WTC11 (cell line): ENCODE data around the gene CCDC157. TPM values are rescaled to one million over a fixed set of nuclear protein-coding genes. Genes with fewer than 3 reads are reported as not detected.
A peak's percentile ranks its signal among the peaks of the same experiment; 100 is the strongest.

Experiments used
- ATAC-seq: fragments of 200-7000 bp; cut with Tn5 transposase; 2 replicates; pipeline ENCODE4 v1.10.0; 2021; ENCODE audit warnings: mild to moderate bottlenecking, moderate library complexity
- CTCF ChIA-PET: fragments of 300-600 bp; sonication (Branson Sonifier 250); formaldehyde crosslinking; loops from one replicate; lab custom pipeline; 2021; ENCODE audit warnings: antibody characterized with exemption; lab: Charles Lee
- POLR2A ChIA-PET: fragments of 350-600 bp; sonication (Branson Sonifier 250); formaldehyde crosslinking; loops from one replicate; lab custom pipeline; 2021; ENCODE audit warnings: antibody characterized with exemption; lab: Charles Lee
- DNase-seq: peaks from one replicate; pipeline ENCODE4 v3.0.0; 2021; ENCODE audit warnings: low spot score
- H3K27ac Mint-ChIP-seq: 2 replicates; pipeline ENCODE4 v1.8.0; 2021; ENCODE audit warnings: mixed read lengths
- H3K27me3 Mint-ChIP-seq: 2 replicates; pipeline ENCODE4 v1.8.0; 2021; ENCODE audit warnings: low read depth, mild to moderate bottlenecking, moderate library complexity, mixed read lengths
- H3K36me3 Mint-ChIP-seq: 2 replicates; pipeline ENCODE4 v1.8.0; 2021; ENCODE audit warnings: mixed read lengths
- H3K4me1 Mint-ChIP-seq: 2 replicates; pipeline ENCODE4 v1.8.0; 2022; ENCODE audit warnings: mixed read lengths
- H3K4me3 Mint-ChIP-seq: 2 replicates; pipeline ENCODE4 v1.8.0; 2021; ENCODE audit warnings: mild to moderate bottlenecking, moderate library complexity, mixed read lengths
- H3K9me3 Mint-ChIP-seq: 2 replicates; pipeline ENCODE4 v1.8.0; 2021; ENCODE audit warnings: mixed read lengths
- ESRRA ChIP-seq: sonication (generic); formaldehyde crosslinking; IDR thresholded peaks from 2 replicates; pipeline ENCODE4 v1.8.1; 2022; ENCODE audit warnings: mild to moderate bottlenecking, missing genetic modification reagents, borderline replicate concordance
- FOXP1 ChIP-seq: sonication (generic); formaldehyde crosslinking; IDR thresholded peaks from 2 replicates; pipeline ENCODE4 v1.8.0; 2022; ENCODE audit warnings: missing genetic modification reagents, mild to moderate bottlenecking, moderate library complexity, borderline replicate concordance
- NFE2L1 ChIP-seq: sonication (generic); formaldehyde crosslinking; IDR thresholded peaks from 2 replicates; pipeline ENCODE4 v1.8.1; 2023; ENCODE audit warnings: missing genetic modification reagents
- NR3C1 ChIP-seq: sonication (generic); formaldehyde crosslinking; conservative IDR thresholded peaks from 2 replicates; pipeline ENCODE4 v1.8.1; 2023; ENCODE audit warnings: low read depth, mild to moderate bottlenecking, missing genetic modification reagents
- TEAD1 ChIP-seq: sonication (generic); formaldehyde crosslinking; IDR thresholded peaks from 2 replicates; pipeline ENCODE4 v1.8.0; 2022; ENCODE audit warnings: mild to moderate bottlenecking, missing genetic modification reagents
- ZBTB21 ChIP-seq: sonication (generic); formaldehyde crosslinking; IDR thresholded peaks from 2 replicates; pipeline ENCODE4 v1.8.1; 2023; ENCODE audit warnings: mild to moderate bottlenecking, missing genetic modification reagents, borderline replicate concordance
- ZNF138 ChIP-seq: sonication (generic); formaldehyde crosslinking; conservative IDR thresholded peaks from 2 replicates; pipeline ENCODE4 v1.8.1; 2022; ENCODE audit warnings: mild to moderate bottlenecking, moderate library complexity, missing genetic modification reagents
- total RNA-seq: library from RNA; stranded (reverse); gene quantifications from 3 replicates; pipeline ENCODE4 v1.2.3, GENCODE V29; 2021
- TF ChIP-seq, protein P1 (sequence below): sonication (generic); formaldehyde crosslinking; IDR thresholded peaks from 2 replicates; pipeline ENCODE4 v1.8.1; 2022; ENCODE audit warnings: low read depth, mild to moderate bottlenecking, moderate library complexity, missing genetic modification reagents, borderline replicate concordance
- TF ChIP-seq, protein P2 (sequence below): sonication (generic); formaldehyde crosslinking; conservative IDR thresholded peaks from 2 replicates; pipeline ENCODE4 v1.8.1; 2023; ENCODE audit warnings: mild to moderate bottlenecking, low read depth, missing genetic modification reagents, moderate library complexity
- TF ChIP-seq, protein P3 (sequence below): sonication (generic); formaldehyde crosslinking; IDR thresholded peaks from 2 replicates; pipeline ENCODE4 v1.8.0; 2022; ENCODE audit warnings: mild to moderate bottlenecking, missing genetic modification reagents
- TF ChIP-seq, protein P4 (sequence below): fragments of 250-450 bp; sonication (Bioruptor Pico); IDR thresholded peaks from 2 replicates; pipeline ENCODE4 v1.9.0; 2021; ENCODE audit warnings: mild to moderate bottlenecking, borderline replicate concordance

CCDC157 gene
- total RNA-seq, 1 experiment from 2014 or later: 6.5 TPM

DNA sequence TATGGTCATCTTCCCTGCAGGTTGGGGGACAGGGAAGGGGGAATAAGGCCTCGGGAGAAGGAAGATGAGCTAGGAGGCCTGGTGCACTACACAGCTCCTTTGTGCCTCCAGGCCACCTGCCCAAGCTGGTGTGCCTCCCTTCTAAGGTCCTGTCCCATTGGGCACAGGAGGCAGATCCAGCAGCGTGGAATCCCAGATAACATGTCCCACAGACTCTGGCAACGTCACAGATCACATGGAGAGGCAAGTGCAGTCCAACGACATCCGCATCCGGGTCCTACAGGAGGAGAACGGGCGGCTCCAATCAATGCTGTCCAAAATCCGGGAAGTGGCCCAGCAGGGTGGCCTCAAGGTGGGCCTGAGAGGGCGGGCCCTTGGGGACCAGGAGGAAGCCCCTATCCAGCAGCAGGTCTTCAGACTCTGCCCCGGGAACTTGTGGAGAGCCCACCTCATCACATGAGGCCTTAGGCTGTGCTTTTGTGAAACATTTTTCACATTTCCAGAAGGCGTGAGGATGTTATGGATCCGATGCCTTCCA is 18.6 kb downstream of the CCDC157 start:
- no peak for ATAC-seq
- Mint-ChIP-seq H3K27me3 (no peaks in the 10 kb centered on the region), H3K27ac (peak overlapping the region; percentile 78; the same call in 1 of the 2 replicates), H3K4me3 (no peak overlapping the region), H3K36me3 (peaks cover 4% of the 10 kb centered on the region; the same call in 1 of the 2 replicates), H3K9me3 (no peaks in the 10 kb centered on the region), H3K4me1 (0 out of 2 replicates have a peak, but pooled peaks cover 3% of the 10 kb centered on the region)
- CTCF ChIA-PET: interaction anchor here (1.1 to 2.9 kb wide), 6 partner anchors 11 to 87 kb away, joined by 3 to 14 read pairs (median 8); partner anchors contain the start of genes RNF215 and TBC1D10A
- no peak for DNase-seq
- TF ChIP-seq ESRRA (CRISPR knock-in tag): no peak
- TF ChIP-seq FOXP1 (CRISPR knock-in tag): no peak
- TF ChIP-seq, protein P1, sequence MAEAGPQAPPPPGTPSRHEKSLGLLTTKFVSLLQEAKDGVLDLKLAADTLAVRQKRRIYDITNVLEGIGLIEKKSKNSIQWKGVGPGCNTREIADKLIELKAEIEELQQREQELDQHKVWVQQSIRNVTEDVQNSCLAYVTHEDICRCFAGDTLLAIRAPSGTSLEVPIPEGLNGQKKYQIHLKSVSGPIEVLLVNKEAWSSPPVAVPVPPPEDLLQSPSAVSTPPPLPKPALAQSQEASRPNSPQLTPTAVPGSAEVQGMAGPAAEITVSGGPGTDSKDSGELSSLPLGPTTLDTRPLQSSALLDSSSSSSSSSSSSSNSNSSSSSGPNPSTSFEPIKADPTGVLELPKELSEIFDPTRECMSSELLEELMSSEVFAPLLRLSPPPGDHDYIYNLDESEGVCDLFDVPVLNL (CRISPR knock-in tag): no peak
- no peak for TF ChIP-seq NFE2L1 (CRISPR knock-in tag)
- TF ChIP-seq, protein P2, sequence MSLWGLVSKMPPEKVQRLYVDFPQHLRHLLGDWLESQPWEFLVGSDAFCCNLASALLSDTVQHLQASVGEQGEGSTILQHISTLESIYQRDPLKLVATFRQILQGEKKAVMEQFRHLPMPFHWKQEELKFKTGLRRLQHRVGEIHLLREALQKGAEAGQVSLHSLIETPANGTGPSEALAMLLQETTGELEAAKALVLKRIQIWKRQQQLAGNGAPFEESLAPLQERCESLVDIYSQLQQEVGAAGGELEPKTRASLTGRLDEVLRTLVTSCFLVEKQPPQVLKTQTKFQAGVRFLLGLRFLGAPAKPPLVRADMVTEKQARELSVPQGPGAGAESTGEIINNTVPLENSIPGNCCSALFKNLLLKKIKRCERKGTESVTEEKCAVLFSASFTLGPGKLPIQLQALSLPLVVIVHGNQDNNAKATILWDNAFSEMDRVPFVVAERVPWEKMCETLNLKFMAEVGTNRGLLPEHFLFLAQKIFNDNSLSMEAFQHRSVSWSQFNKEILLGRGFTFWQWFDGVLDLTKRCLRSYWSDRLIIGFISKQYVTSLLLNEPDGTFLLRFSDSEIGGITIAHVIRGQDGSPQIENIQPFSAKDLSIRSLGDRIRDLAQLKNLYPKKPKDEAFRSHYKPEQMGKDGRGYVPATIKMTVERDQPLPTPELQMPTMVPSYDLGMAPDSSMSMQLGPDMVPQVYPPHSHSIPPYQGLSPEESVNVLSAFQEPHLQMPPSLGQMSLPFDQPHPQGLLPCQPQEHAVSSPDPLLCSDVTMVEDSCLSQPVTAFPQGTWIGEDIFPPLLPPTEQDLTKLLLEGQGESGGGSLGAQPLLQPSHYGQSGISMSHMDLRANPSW (CRISPR knock-in tag): no peak
- POLR2A ChIA-PET: interaction anchor here (0.7 to 1.8 kb wide), 2 partner anchors 19 to 568 kb away, joined by 6 to 14 read pairs; partner anchors contain the start of genes CCDC157 and SF3A1

DNA sequence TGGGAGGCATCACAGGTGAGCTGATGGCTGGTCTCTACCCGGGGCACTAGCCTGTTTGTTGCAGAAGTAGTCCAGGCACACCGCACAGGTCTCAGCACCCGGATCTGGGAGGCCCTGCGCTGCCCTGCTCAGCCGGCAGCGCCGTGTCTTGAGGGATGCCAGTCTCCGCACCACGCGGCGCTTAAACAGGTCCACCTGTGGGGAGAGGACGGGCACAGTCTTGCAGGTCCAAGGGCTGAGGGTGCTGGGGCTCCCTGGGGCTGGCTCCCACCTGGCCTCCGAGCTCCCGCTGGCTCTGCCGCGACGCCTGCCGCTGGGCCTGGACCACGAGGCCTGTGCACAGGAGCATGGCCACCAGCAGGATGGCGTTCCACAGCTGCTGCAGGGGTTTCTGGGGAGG is 23.2 kb downstream of the CCDC157 start:
- no peak for DNase-seq
- TF ChIP-seq, protein P3, sequence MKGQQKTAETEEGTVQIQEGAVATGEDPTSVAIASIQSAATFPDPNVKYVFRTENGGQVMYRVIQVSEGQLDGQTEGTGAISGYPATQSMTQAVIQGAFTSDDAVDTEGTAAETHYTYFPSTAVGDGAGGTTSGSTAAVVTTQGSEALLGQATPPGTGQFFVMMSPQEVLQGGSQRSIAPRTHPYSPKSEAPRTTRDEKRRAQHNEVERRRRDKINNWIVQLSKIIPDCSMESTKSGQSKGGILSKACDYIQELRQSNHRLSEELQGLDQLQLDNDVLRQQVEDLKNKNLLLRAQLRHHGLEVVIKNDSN (CRISPR knock-in tag): no peak
- no peak for TF ChIP-seq FOXP1 (CRISPR knock-in tag)
- TF ChIP-seq, protein P4, sequence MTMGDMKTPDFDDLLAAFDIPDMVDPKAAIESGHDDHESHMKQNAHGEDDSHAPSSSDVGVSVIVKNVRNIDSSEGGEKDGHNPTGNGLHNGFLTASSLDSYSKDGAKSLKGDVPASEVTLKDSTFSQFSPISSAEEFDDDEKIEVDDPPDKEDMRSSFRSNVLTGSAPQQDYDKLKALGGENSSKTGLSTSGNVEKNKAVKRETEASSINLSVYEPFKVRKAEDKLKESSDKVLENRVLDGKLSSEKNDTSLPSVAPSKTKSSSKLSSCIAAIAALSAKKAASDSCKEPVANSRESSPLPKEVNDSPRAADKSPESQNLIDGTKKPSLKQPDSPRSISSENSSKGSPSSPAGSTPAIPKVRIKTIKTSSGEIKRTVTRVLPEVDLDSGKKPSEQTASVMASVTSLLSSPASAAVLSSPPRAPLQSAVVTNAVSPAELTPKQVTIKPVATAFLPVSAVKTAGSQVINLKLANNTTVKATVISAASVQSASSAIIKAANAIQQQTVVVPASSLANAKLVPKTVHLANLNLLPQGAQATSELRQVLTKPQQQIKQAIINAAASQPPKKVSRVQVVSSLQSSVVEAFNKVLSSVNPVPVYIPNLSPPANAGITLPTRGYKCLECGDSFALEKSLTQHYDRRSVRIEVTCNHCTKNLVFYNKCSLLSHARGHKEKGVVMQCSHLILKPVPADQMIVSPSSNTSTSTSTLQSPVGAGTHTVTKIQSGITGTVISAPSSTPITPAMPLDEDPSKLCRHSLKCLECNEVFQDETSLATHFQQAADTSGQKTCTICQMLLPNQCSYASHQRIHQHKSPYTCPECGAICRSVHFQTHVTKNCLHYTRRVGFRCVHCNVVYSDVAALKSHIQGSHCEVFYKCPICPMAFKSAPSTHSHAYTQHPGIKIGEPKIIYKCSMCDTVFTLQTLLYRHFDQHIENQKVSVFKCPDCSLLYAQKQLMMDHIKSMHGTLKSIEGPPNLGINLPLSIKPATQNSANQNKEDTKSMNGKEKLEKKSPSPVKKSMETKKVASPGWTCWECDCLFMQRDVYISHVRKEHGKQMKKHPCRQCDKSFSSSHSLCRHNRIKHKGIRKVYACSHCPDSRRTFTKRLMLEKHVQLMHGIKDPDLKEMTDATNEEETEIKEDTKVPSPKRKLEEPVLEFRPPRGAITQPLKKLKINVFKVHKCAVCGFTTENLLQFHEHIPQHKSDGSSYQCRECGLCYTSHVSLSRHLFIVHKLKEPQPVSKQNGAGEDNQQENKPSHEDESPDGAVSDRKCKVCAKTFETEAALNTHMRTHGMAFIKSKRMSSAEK (CRISPR knock-in tag): no peak
- TF ChIP-seq ZNF138 (CRISPR knock-in tag): no peak
- TF ChIP-seq TEAD1 (CRISPR knock-in tag): no peak
- no peak for TF ChIP-seq NR3C1 (CRISPR knock-in tag)
- no peak for TF ChIP-seq ZBTB21 (CRISPR knock-in tag)
- TF ChIP-seq, protein P1 (CRISPR knock-in tag): no peak
- POLR2A ChIA-PET: no interaction called here
- CTCF ChIA-PET: interaction anchor here (0.9 kb wide), 1 partner anchor 92 kb away, joined by 3 read pairs; no protein-coding TSS in a partner anchor
- Mint-ChIP-seq H3K36me3 (peaks cover 7% of the 10 kb centered on the region), H3K27me3 (no peaks in the 10 kb centered on the region), H3K27ac (no peak overlapping the region), H3K4me3 (no peak overlapping the region), H3K4me1 (no peaks in the 10 kb centered on the region), H3K9me3 (no peaks in the 10 kb centered on the region)
- no peak for ATAC-seq
